SIG-M5 treated with dmso at 0.1 percent for 504 hours (cell line): ENCODE data around the gene RSU1.

Source experiments
- DNase-seq: peaks from one replicate; lab custom pipeline; 2025; ENCODE audit not compliant: unreplicated experiment; lab: John Stamatoyannopoulos, UW

The RSU1 gene

GRCh38 chr10:16685551-16685950 is 131.7 kb downstream of the RSU1 start:
- DNase-seq = no peak

GRCh38 chr10:16681521-16681920 is 135.7 kb downstream of the RSU1 start:
- no peak for DNase-seq

- DNase-seq = no peak
These were observed 137.7 kb downstream of the RSU1 start for GRCh38 chr10:16679511-16679910.

- no peak for DNase-seq
These were observed 141.9 kb downstream of the RSU1 start for GRCh38 chr10:16675334-16675733.

- DNase-seq = no peak
These were observed 143.0 kb downstream of the RSU1 start for GRCh38 chr10:16674147-16674703.

GRCh38 chr10:16673443-16673842 is 143.8 kb downstream of the RSU1 start:
- no peak for DNase-seq

DNA sequence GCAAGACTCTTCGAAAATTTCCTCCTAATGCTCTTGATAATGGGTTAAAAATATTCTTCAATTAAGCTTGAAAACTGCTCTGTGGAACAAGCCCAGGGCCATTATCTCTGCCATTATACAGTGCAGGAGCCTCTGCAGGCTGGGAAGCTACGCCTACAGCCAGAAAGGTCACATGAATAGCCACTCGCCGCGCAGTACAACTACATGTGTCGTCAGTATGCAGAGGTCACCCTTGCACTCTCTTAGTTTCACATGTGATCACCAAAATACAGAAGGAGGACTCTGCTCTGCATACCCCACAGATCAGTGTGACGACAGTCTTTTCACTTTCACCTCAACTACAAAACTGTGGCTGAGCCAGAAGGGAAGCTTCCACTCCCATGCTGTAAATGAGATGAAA is 153.8 kb downstream of the RSU1 start:
- no peak for DNase-seq

DNA sequence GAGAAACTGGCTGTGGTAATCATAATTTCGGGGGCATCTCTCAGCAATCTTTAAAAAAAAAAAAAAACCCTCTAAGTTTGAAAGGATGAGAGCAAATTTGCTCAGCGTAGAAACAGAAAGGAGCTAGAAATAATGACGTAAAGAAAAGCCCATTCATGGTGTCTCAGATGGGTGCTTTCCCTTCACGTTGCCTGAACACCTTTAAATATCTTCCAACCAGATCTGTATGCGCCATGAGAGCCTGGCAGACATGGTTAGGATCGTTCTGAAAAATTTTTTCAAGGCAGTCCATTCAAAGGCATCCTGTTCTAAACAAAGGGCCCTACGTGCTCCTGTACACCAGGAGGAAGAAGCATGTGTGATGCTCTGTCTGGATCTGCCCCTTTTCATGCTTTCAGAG is 154.3 kb downstream of the RSU1 start:
- no peak for DNase-seq

DNA sequence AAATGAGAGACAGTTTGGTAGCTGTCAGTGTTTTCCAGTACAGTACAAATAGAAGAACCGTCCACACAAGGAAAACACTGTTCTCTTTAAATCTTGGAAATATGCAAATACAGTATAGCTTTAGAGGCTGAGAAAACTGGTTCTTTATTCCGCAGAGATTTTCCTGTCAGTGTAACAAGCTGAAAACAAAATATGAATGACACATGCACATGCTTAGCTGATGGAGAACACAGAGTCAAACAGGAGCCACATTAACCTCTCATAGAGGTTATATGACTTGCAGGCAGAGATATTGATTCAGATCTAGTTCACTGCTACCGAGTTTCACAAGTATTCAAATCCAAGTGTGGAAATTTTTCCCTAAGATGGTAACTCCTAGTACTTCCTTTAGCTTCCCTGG is 160.3 kb downstream of the RSU1 start:
- no peak for DNase-seq

- no peak for DNase-seq
These were observed 164.0 kb downstream of the RSU1 start for GRCh38 chr10:16653224-16653623.

- no peak for DNase-seq
These were observed 165.1 kb downstream of the RSU1 start for GRCh38 chr10:16652154-16652553.

- DNase-seq = no peak
These were observed 167.5 kb downstream of the RSU1 start for GRCh38 chr10:16649757-16650156.

DNA sequence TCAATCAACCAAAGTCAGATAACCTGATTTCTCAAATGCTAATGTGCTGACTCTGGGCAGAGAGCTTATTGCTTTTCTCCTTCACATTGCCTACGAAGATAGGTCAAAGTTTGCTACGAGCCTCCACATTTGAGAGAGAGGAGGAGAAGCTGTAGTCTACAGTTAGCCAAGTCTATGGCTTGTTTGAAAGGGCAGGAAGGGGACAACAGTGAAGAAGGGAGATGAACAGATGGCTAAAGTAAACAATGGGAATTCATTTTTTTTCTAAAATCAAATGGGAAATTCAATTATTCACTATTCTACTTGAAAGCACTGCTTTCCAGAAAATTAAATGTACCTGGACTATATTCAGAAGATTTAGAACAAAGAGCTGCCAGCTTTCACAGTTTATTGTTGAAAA is 168.9 kb downstream of the RSU1 start:
- DNase-seq = no peak

GRCh38 chr10:16646181-16647059 is 170.8 kb downstream of the RSU1 start:
- DNase-seq = no peak

GRCh38 chr10:16644146-16644545 is 173.1 kb downstream of the RSU1 start:
- no peak for DNase-seq

GRCh38 chr10:16643502-16643901 is 173.7 kb downstream of the RSU1 start:
- no peak for DNase-seq

DNA sequence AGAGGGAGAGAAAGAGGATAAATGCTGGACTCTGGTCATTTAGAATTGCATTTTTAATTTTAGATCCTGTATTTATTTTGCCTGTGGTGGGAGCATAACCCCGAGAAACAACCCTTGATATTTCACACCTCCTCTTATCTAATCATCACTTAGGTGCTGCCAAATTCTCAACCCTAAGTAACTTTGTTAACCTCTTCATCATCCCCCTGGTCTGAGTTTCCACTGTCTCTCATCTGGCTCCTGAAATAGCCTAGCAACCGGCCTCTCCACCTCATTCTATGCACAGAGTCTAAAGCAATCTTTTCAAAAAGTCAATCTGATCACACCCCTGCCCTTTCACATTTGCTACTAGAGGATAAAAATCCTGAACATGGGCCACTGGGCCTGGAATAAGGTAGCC is 177.1 kb downstream of the RSU1 start:
- DNase-seq = no peak

DNA sequence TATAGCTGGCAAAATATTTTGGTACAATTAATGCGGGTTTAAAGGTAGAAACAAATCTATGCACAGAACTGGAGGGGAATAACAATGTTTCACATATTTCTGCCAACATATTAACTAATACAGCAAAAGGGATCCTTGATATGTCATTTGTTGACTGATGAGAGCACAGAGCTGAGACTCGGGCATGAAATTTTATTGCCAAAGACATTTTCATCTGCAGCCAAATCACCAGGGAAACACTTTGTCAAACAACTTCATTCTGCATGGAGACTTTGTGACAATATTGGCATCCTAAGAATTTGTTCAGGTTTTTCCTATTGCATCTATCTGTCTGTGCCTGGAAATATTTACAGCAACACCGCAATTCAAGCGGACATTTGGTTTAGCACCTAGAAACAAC is 177.8 kb downstream of the RSU1 start:
- no peak for DNase-seq

GRCh38 chr10:16632996-16633395 is 184.2 kb downstream of the RSU1 start:
- no peak for DNase-seq

DNA sequence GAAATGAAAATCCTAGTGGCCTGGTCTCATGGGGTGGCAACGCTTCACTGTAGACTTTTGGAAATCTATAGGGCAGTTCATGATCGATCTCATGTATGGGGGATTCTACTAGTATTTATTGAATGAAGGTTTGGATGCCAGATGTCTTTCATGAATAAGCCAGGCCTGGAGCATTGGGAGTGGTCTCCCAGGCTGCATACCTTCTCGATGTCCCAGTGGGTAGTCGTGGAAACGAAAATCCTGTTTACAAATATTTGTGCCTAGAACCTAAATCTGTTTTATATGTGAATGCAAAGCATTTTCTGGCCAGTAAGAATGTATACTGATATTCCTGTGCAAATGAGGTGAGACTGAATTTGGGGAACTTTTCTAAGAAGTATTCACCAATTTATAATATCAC is 190.5 kb downstream of the RSU1 start:
- DNase-seq = no peak

GRCh38 chr10:16612981-16613355 is 204.3 kb downstream of the RSU1 start:
- DNase-seq = no peak

DNA sequence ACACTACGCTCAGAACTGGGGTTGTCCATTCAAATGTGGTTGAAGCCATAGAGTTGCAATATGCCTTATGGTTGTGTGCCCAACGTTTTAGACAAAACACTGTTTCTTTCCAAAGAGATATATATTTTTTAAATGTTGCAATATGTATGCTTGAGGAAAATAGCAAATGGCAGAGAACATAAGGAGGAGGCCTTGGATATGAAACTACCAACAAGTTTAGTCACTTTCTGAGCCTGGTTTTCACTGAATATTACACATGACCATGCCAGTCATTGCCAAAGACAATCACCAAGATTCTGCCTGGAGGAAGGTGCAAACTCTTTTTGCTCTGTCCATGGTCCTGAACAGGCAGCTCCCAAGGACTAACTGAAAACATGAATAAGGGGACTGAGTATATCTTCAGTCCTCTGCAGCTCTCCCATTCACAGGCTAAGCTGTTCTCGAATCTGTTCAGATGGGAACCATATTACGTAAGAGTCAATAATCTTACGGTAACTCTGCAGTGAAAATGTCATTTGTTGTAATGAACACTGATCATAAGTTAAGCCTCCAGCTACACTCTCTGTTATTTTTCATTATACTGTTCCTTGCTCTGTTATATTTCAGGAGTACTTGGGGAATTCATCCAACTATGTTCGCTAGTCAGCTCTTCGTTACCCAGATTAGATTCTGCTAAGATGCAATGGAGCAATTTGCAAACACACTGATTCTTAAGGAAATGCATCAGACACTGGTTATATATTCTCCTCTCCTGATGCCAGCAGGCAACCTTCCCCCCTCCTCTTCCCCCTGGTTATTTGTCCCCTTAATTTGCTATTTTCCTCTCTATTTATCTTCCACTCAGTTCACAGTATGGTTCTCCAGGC is 204.9 kb downstream of the RSU1 start:
- no peak for DNase-seq
